AG04450 (cell line): Measurements from ENCODE around the gene MAP2K5. TPM values are rescaled to one million over a fixed set of nuclear protein-coding genes. Genes with fewer than 3 reads are reported as not detected.
A peak's percentile ranks its signal among the peaks of the same experiment; 100 is the strongest.

ENCODE experiments used
- CTCF ChIA-PET: fragments of 300-600, 350-600 bp; formaldehyde crosslinking; extraction: SDS; loops from one replicate; lab custom pipeline; 2022; ENCODE audit warnings: antibody characterized with exemption, inconsistent platforms; lab: Charles Lee
- POLR2A ChIA-PET: fragments of 350-600 bp; formaldehyde crosslinking; extraction: SDS; loops from one replicate; lab custom pipeline; 2021; ENCODE audit warnings: antibody characterized with exemption, inconsistent platforms; lab: Yijun Ruan, JAX
- DNase-seq: peaks from one replicate; pipeline ENCODE4 v3.0.0-alpha.2; 2011; ENCODE audit warnings: low read depth, low spot score
- H3K27ac ChIP-seq: one replicate; pipeline ENCODE4 v1.5.1; 2012; ENCODE audit warnings: low read depth, low read length, control low read depth
- H3K27me3 ChIP-seq: one replicate; pipeline ENCODE4 v1.6.0; 2012; ENCODE audit warnings: low read length; ENCODE audit not compliant: control insufficient read depth, insufficient read depth
- H3K4me3 ChIP-seq: 2 replicates; pipeline ENCODE4 v1.5.1; 2011; ENCODE audit warnings: mild to moderate bottlenecking, low read depth, low read length, control low read depth
- H3K9me3 ChIP-seq: 2 replicates; pipeline ENCODE4 v1.5.1; 2012; ENCODE audit warnings: low read length; ENCODE audit not compliant: control insufficient read depth, insufficient read depth
- polyA plus RNA-seq: library from polyadenylated mRNA; depleted of rRNA; stranded (reverse); fragments of >200 nt; gene quantifications from 2 replicates; pipeline ENCODE4 v1.2.3, GENCODE V29; 2011
- TF ChIP-seq, protein P1 (sequence below): IDR thresholded peaks from 2 replicates; pipeline ENCODE4 v1.5.1; 2011; ENCODE audit warnings: low read depth, low read length, control low read depth, inconsistent platforms

The MAP2K5 gene
- polyA plus RNA-seq, 1 experiment = 5.4 TPM

DNA sequence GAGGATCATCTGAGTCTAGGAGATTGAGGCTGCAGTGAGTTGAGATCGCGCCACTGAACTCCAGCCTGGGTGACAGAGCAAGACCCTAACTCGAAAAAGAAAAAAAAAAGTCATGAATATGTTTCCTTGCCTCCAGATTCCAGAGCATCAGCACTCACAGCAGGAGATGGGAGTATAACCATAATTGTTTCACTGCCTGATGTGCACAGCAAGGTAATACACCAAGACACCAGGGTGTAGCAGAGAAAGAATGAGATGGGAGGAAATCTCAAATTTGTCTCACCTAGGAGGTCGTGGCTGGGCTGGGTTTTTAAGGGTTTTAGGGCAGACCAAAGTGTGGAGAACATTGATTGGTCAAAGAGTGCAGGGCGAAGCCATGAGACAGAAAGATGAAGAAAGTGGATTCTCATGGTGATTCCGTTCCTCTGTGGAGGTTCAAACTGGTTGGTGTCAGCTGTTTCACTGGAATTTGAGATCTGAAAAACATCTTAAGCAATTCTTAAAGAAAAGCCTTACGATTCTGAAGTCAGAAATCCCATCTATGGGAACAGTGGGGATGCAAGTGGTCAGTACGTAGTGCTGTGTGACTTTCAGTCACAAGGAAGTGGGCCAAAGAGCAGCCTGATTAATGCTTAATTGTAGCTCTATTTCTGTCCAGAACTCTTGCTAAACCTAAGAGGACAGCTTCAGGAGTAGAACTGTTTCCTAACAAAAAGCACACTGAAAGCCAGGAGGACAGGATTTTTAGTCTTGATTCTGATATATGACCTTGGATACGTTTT lies 29.4 kb upstream of the MAP2K5 start:
- ChIA-PET POLR2A (no interaction called here), CTCF (no interaction called here)
- TF ChIP-seq, protein P1, sequence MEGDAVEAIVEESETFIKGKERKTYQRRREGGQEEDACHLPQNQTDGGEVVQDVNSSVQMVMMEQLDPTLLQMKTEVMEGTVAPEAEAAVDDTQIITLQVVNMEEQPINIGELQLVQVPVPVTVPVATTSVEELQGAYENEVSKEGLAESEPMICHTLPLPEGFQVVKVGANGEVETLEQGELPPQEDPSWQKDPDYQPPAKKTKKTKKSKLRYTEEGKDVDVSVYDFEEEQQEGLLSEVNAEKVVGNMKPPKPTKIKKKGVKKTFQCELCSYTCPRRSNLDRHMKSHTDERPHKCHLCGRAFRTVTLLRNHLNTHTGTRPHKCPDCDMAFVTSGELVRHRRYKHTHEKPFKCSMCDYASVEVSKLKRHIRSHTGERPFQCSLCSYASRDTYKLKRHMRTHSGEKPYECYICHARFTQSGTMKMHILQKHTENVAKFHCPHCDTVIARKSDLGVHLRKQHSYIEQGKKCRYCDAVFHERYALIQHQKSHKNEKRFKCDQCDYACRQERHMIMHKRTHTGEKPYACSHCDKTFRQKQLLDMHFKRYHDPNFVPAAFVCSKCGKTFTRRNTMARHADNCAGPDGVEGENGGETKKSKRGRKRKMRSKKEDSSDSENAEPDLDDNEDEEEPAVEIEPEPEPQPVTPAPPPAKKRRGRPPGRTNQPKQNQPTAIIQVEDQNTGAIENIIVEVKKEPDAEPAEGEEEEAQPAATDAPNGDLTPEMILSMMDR = no peak
- Histone ChIP-seq H3K9me3 (no peaks in the 10 kb centered on the region), H3K4me3 (no peak overlapping the region), H3K27me3 (no peaks in the 10 kb centered on the region), H3K27ac (no peak overlapping the region)
- no peak for DNase-seq

GRCh38 chr15:67515090-67515489 lies 27.4 kb upstream of the MAP2K5 start:
- TF ChIP-seq, protein P1 = no peak
- Histone ChIP-seq H3K27me3 (no peaks in the 10 kb centered on the region), H3K4me3 (no peak overlapping the region), H3K9me3 (no peaks in the 10 kb centered on the region), H3K27ac (no peak overlapping the region)
- CTCF ChIA-PET = no interaction called here
- no peak for DNase-seq
- POLR2A ChIA-PET = no interaction called here

- TF ChIP-seq, protein P1 = no peak
- Histone ChIP-seq H3K27ac (no peak overlapping the region), H3K9me3 (no peaks in the 10 kb centered on the region), H3K27me3 (no peaks in the 10 kb centered on the region), H3K4me3 (no peak overlapping the region)
- ChIA-PET POLR2A (no interaction called here), CTCF (no interaction called here)
- no peak for DNase-seq
These were observed 26.9 kb upstream of the MAP2K5 start for GRCh38 chr15:67515557-67515956.

GRCh38 chr15:67520321-67521028 lies 22.0 kb upstream of the MAP2K5 start:
- ChIA-PET CTCF (interaction anchor here (0.6 kb wide), 2 partner anchors 9 to 1526 kb away, joined by 3 read pairs; no protein-coding TSS in a partner anchor), POLR2A (interaction anchor here (1.1 kb wide), 1 partner anchor 10 kb away, joined by 3 read pairs; no protein-coding TSS in a partner anchor)
- no peak for DNase-seq
- TF ChIP-seq, protein P1 = no peak
- Histone ChIP-seq H3K27ac (no peak overlapping the region), H3K9me3 (no peaks in the 10 kb centered on the region; the same call in 1 of the 2 replicates), H3K4me3 (peak overlapping the region; percentile 82), H3K27me3 (no peaks in the 10 kb centered on the region)
